Endothelial cell of umbilical vein (primary cell): Measurements from ENCODE around the gene RPL34. TPM values are rescaled to one million over a fixed set of nuclear protein-coding genes. Genes with fewer than 3 reads are reported as not detected.

Experiments used
- BruUV-seq: library from RNA; stranded (reverse); fragments of 400-500 nt; replicated peaks from 2 replicates; lab custom pipeline; 2021; lab: Mats Ljungman, UMichigan
- CTCF ChIA-PET: fragments of 300-600, 350-600 bp; sonication (Branson Sonifier 250); formaldehyde crosslinking; loops from one replicate; lab custom pipeline; 2021; ENCODE audit warnings: antibody characterized with exemption, inconsistent platforms; lab: Charles Lee
- POLR2A ChIA-PET: fragments of 300-600, 350-600 bp; sonication (Branson Sonifier 250); formaldehyde crosslinking; loops from one replicate; lab custom pipeline; 2021; ENCODE audit warnings: antibody characterized with exemption, inconsistent platforms; lab: Charles Lee
- DNase-seq: peaks from one replicate; pipeline ENCODE4 v3.0.0-alpha.2; 2011; ENCODE audit warnings: low read depth, low spot score
- FAIRE-seq: peaks from 2 replicates; lab custom pipeline; 2011; peaks lifted over from hg19 to GRCh38; lab: Jason Lieb, UNC
- H2AFZ ChIP-seq: 2 replicates; pipeline ENCODE4 v1.6.0; 2012; ENCODE audit warnings: low read depth, low read length, control low read depth, inconsistent platforms
- H3K27ac ChIP-seq: 2 replicates; pipeline ENCODE4 v1.5.1; 2011; ENCODE audit warnings: low read depth, mild to moderate bottlenecking, control low read depth, low read length, moderate library complexity; ENCODE audit not compliant: insufficient read depth
- H3K27me3 ChIP-seq, 2 experiments: 2 replicates each; pipeline versions ENCODE4 v1.6.0 to v1.6.1; 2011; ENCODE audit warnings: low read length in 2 of 2, mixed read lengths in 1 of 2; ENCODE audit not compliant: control insufficient read depth in 2 of 2, insufficient read depth in 2 of 2
- H3K36me3 ChIP-seq, 2 experiments: 2 replicates in 1 of 2; 3 replicates in 1 of 2; pipeline ENCODE4 v1.5.1; 2011; ENCODE audit warnings: low read length in 2 of 2, mild to moderate bottlenecking in 1 of 2, moderate library complexity in 1 of 2; ENCODE audit not compliant: control insufficient read depth in 2 of 2, insufficient read depth in 2 of 2; ENCODE audit errors: extremely low read depth in 1 of 2
- H3K4me1 ChIP-seq: 3 replicates; pipeline ENCODE4 v1.5.1; 2011; ENCODE audit warnings: mild to moderate bottlenecking, low read length; ENCODE audit not compliant: control insufficient read depth, insufficient read depth; ENCODE audit errors: extremely low read depth
- H3K4me2 ChIP-seq: 2 replicates; pipeline ENCODE4 v1.6.1; 2011; ENCODE audit warnings: low read length, control low read depth, mixed read lengths; ENCODE audit not compliant: insufficient read depth
- H3K4me3 ChIP-seq, 3 experiments: fragments of 200-600 bp in 1 of 3; sonication (generic), shearing (Covaris generic) in 1 of 3; replicated peaks in 1 of 3; 2 replicates each; pipeline ENCODE4 v1.5.1; 2011 to 2016; ENCODE audit warnings: control low read depth in 3 of 3, low read length in 3 of 3, mild to moderate bottlenecking in 2 of 3, inconsistent platforms in 1 of 3, low read depth in 1 of 3, moderate library complexity in 1 of 3; ENCODE audit not compliant: insufficient read depth in 1 of 3
- H3K79me2 ChIP-seq: 2 replicates; pipeline ENCODE4 v1.6.0; 2012; ENCODE audit warnings: low read length, inconsistent platforms; ENCODE audit not compliant: control insufficient read depth, insufficient read depth
- H3K9ac ChIP-seq: replicated peaks from 2 replicates; pipeline ENCODE3; 2011; ENCODE audit warnings: low read length, control low read depth; ENCODE audit not compliant: insufficient read depth; ENCODE audit errors: extremely low read depth
- H3K9me1 ChIP-seq: replicated peaks from 3 replicates; pipeline ENCODE4 v1.6.0; 2011; ENCODE audit warnings: mild to moderate bottlenecking, low read length; ENCODE audit not compliant: control insufficient read depth, insufficient read depth; ENCODE audit errors: extremely low read depth
- H3K9me3 ChIP-seq: replicated peaks from 2 replicates; pipeline ENCODE4 v1.5.1; 2012; ENCODE audit warnings: low read length, inconsistent platforms; ENCODE audit not compliant: control insufficient read depth, insufficient read depth
- H4K20me1 ChIP-seq: replicated peaks from 2 replicates; pipeline ENCODE3; 2011; ENCODE audit warnings: mild to moderate bottlenecking, low read length; ENCODE audit not compliant: control insufficient read depth, insufficient read depth; ENCODE audit errors: extremely low read depth
- CTCF ChIP-seq, 2 donors: IDR thresholded peaks; 1 replicate in 1 of 2; 2 replicates in 1 of 2; pipeline ENCODE4 v1.5.1; 2011; ENCODE audit warnings: low read length in 2 of 2, mild to moderate bottlenecking in 2 of 2, moderate library complexity in 2 of 2, control low read depth in 1 of 2, inconsistent platforms in 1 of 2, low read depth in 1 of 2; ENCODE audit not compliant: insufficient read depth in 1 of 2; ENCODE audit errors: extremely low read depth in 1 of 2
- EZH2 ChIP-seq: IDR thresholded peaks from 2 replicates; pipeline ENCODE4 v1.6.1; 2012; ENCODE audit warnings: borderline replicate concordance, low read depth, mild to moderate bottlenecking, moderate library complexity, low read length, inconsistent platforms; ENCODE audit not compliant: severe bottlenecking
- FOS ChIP-seq: IDR thresholded peaks from 2 replicates; pipeline ENCODE4 v1.6.1; 2011; ENCODE audit warnings: mild to moderate bottlenecking, low read length, moderate library complexity, borderline replicate concordance; ENCODE audit not compliant: insufficient read depth
- GATA2 ChIP-seq: IDR thresholded peaks from 2 replicates; pipeline ENCODE4 v1.7.0; 2011; ENCODE audit warnings: low read depth, mild to moderate bottlenecking, moderate library complexity, mixed read lengths, low read length; ENCODE audit not compliant: insufficient read length, insufficient read depth
- JUN ChIP-seq: IDR thresholded peaks from 2 replicates; pipeline ENCODE4 v1.6.1; 2011; ENCODE audit warnings: borderline replicate concordance, low read depth; ENCODE audit not compliant: insufficient read length, insufficient read depth
- MAX ChIP-seq: IDR thresholded peaks from 2 replicates; pipeline ENCODE4 v1.6.1; 2011; ENCODE audit not compliant: insufficient read depth, insufficient read length
- MYC ChIP-seq: IDR thresholded peaks from one replicate; pipeline ENCODE4 v1.6.1; 2011; ENCODE audit warnings: mild to moderate bottlenecking, low read depth, low read length
- POLR2A ChIP-seq: IDR thresholded peaks from 2 replicates; pipeline ENCODE4 v1.6.1; 2012; ENCODE audit warnings: low read depth, mild to moderate bottlenecking, control low read depth, low read length
- POLR2AphosphoS5 ChIP-seq: IDR thresholded peaks from 2 replicates; pipeline ENCODE4 v1.6.1; 2012; ENCODE audit warnings: low read depth, mild to moderate bottlenecking, control low read depth, low read length, moderate library complexity; ENCODE audit not compliant: insufficient read depth
- dilution Hi-C: fragments of 300-500 bp; cut with MboI; formaldehyde crosslinking; loops from one replicate; pipeline ENCODE4 v1.15.0; 2019; ENCODE audit warnings: low sequenced_read_pairs; ENCODE audit not compliant: extremely low pct_ligation_motif_present
- intact Hi-C: fragments of 100-400 bp; cut with micrococcal nuclease; formaldehyde crosslinking; loops from one replicate; pipeline ENCODE4 v1.10.0; 2022
- polyA plus RNA-seq, 4 experiments: library from polyadenylated mRNA; depleted of rRNA in 3 of 4; stranded (reverse) in 3 of 4; unstranded in 1 of 4; fragments of >200 nt; gene quantifications; 2 replicates each; pipeline versions ENCODE4 v1.2.1 to v1.2.3, GENCODE V29; 2011 to 2012; ENCODE audit warnings: missing spikeins in 1 of 4
- total RNA-seq: library from RNA; stranded (reverse); gene quantifications from 2 replicates; pipeline ENCODE4 v1.2.3, GENCODE V29; 2021

Gene RPL34
- total and polyA plus RNA-seq, 2 donors (not counting 3 experiments of a cell fraction or from before 2014, with no cell fraction given): 1,114 to 2,397 TPM

GRCh38 chr4:108601532-108601931, 18.8 kb upstream of the RPL34 start:
- intact Hi-C loops: no loop called here
- no peak overlapping the region for H3K27ac ChIP-seq
- H3K4me3 ChIP-seq: no peak overlapping the region
- FAIRE-seq (no peak), DNase-seq (no peak)
- H3K9ac ChIP-seq: no peak overlapping the region
- H3K4me2 ChIP-seq: no peak overlapping the region
- no peaks in the 10 kb centered on the region for H3K9me1 ChIP-seq
- TF ChIP-seq MAX (no peak), POLR2A (no peak), JUN (no peak), CTCF (IDR thresholded peaks at IDR 0.05; ENCODE audit: extremely low read depth in 1 of 2, insufficient read depth in 1 of 2, low read depth in 1 of 2, low read length in 2 of 2) (no peak), POLR2AphosphoS5 (no peak), MYC (no peak)
- no peaks in the 10 kb centered on the region for H3K27me3 ChIP-seq
- no peaks in the 10 kb centered on the region for H3K36me3 ChIP-seq
- no peaks in the 10 kb centered on the region for H3K79me2 ChIP-seq
- H3K4me1 ChIP-seq: no peaks in the 10 kb centered on the region
- POLR2A ChIA-PET: no interaction called here
- CTCF ChIA-PET: no interaction called here
- dilution Hi-C loops: no loop called here
- BruUV-seq: no TSS peak
- no peaks in the 10 kb centered on the region for H3K9me3 ChIP-seq
- no peaks in the 10 kb centered on the region for H4K20me1 ChIP-seq
- no peak overlapping the region for H2AFZ ChIP-seq

DNA sequence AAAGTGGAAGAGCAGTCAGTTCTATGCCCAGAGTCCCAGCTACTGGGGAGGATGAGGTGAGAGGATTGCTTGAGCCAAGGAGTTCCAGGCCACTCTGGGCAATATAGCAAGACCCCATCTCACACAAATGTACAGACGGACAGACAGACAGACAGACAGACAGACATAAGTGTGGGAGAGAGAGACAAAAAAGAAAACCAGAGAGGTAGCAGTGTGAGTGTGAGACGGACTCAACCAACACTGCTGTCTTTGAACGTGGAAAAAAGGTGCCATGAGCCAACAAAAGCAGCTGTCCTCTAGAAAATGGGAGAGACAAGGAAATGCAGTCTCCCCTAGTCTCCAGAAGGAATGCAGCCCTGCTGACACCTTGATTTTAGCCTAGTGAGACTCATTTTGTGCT, 18.2 kb upstream of the RPL34 start:
- Histone ChIP-seq H4K20me1 (no peaks in the 10 kb centered on the region), H3K27me3 (no peaks in the 10 kb centered on the region), H3K79me2 (no peaks in the 10 kb centered on the region), H3K36me3 (no peaks in the 10 kb centered on the region), H3K4me3 (no peak overlapping the region), H3K27ac (no peak overlapping the region), H3K9me1 (no peaks in the 10 kb centered on the region), H3K4me1 (no peaks in the 10 kb centered on the region), H3K9me3 (no peaks in the 10 kb centered on the region), H3K4me2 (no peak overlapping the region), H2AFZ (no peak overlapping the region), H3K9ac (no peak overlapping the region)
- intact Hi-C loops: no loop called here
- no peak for DNase-seq
- dilution Hi-C loops: no loop called here
- CTCF ChIA-PET: no interaction called here
- POLR2A ChIA-PET: no interaction called here
- no TSS peak for BruUV-seq
- no peak for FAIRE-seq
- TF ChIP-seq GATA2: no peak
- TF ChIP-seq POLR2A: no peak
- no peak for TF ChIP-seq FOS
- TF ChIP-seq CTCF (IDR thresholded peaks at IDR 0.05; ENCODE audit: extremely low read depth in 1 of 2, insufficient read depth in 1 of 2, low read depth in 1 of 2, low read length in 2 of 2): no peak
- TF ChIP-seq EZH2: no peak
- no peak for TF ChIP-seq POLR2AphosphoS5
